Adrenal gland (tissue), 5 donors: ENCODE results near the gene OSCP1.

Source experiments
- CTCF ChIP-seq, 6 experiments: fragments of 450-650 bp in 4 of 6; fragments of 200-600 bp in 2 of 6; sonication (generic) in 1 of 6; IDR thresholded peaks; 1 replicate in 5 of 6; 2 replicates in 1 of 6; pipeline versions ENCODE4 v1.5.1 to v1.8.0; 2016 to 2021; ENCODE audit warnings: antibody characterized with exemption in 6 of 6, mild to moderate bottlenecking in 2 of 6, moderate library complexity in 1 of 6
- POLR2A ChIP-seq, 2 donors: fragments of 450-650 bp; IDR thresholded peaks; one replicate each; pipeline ENCODE4 v1.6.1; 2017; ENCODE audit warnings: antibody characterized with exemption in 2 of 2, mild to moderate bottlenecking in 2 of 2, moderate library complexity in 1 of 2
- donor health status: DM: no; HTN: no; CAD: no.

DNA sequence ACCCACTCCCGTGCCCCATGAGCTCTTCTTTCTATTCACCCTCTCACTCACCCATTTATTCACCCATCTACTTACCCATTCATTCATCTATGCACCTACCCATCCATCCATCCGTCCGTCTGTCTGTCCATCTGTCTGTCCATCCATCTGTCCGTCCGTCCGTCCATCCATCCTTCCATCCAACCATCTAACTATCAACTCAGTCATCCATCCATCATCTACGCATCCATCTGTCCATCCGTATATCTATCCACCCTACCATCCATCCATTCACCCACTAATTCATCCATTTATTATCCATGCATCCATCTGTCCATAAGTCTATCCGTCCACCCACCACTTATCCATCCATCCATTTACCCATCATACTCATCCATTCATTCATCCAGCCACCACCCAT, 43.3 kb upstream of the OSCP1 start:
- TF ChIP-seq CTCF (IDR thresholded peaks at IDR 0.05) (no peak), POLR2A (IDR thresholded peaks at IDR 0.05) (no peak)
